SK-N-SH (cell line): Measurements from ENCODE around the gene OR51E2. TPM values are rescaled to one million over a fixed set of nuclear protein-coding genes. Genes with fewer than 3 reads are reported as not detected.

Source experiments
- CTCF ChIA-PET: fragments of 300-600, 350-600 bp; formaldehyde crosslinking; extraction: SDS; loops from one replicate; lab custom pipeline; 2021; lab: Yijun Ruan, JAX
- POLR2A ChIA-PET: fragments of 350-600 bp; sonication (Branson Sonifier 250); formaldehyde crosslinking; extraction: SDS; loops from one replicate; lab custom pipeline; 2020; ENCODE audit warnings: antibody characterized with exemption, inconsistent platforms; lab: Yijun Ruan, JAX
- DNase-seq: peaks from one replicate; pipeline ENCODE4 v3.0.0; 2012
- H2AFZ ChIP-seq: fragments of 200-600 bp; sonication (generic); 2 replicates; pipeline ENCODE4 v1.8.1; 2016; ENCODE audit warnings: antibody characterized with exemption, mild to moderate bottlenecking, low read depth
- H3F3A ChIP-seq: fragments of 200-600 bp; sonication (generic); replicated peaks from 2 replicates; pipeline ENCODE3; 2016; ENCODE audit warnings: antibody characterized with exemption, mild to moderate bottlenecking; ENCODE audit not compliant: insufficient read depth
- H3K27ac ChIP-seq, 2 experiments: fragments of 200-500 bp in 1 of 2; fragments of 200-600 bp in 1 of 2; sonication (Bioruptor generic) in 1 of 2; sonication (generic), shearing (Covaris generic) in 1 of 2; 2 replicates each; pipeline versions ENCODE4 v1.5.1 to v1.6.1; 2014 to 2016; ENCODE audit warnings: low read depth in 2 of 2, inconsistent platforms in 1 of 2, low read length in 1 of 2, mild to moderate bottlenecking in 1 of 2, mixed read lengths in 1 of 2
- H3K27me3 ChIP-seq: fragments of 200-600 bp; sonication (generic), shearing (Covaris generic); 2 replicates; pipeline ENCODE4 v1.6.1; 2016; ENCODE audit warnings: mixed run types; ENCODE audit not compliant: insufficient read depth
- H3K36me3 ChIP-seq, 2 experiments: fragments of 200-500 bp in 1 of 2; fragments of 200-600 bp in 1 of 2; sonication (Bioruptor generic) in 1 of 2; sonication (generic) in 1 of 2; replicated peaks in 1 of 2; 2 replicates each; pipeline versions ENCODE3 to v1.5.1; 2014 to 2016; ENCODE audit warnings: low read length in 1 of 2, mild to moderate bottlenecking in 1 of 2; ENCODE audit not compliant: insufficient read depth in 2 of 2, control insufficient read depth in 1 of 2
- H3K4me1 ChIP-seq, 2 experiments: fragments of 200-500 bp in 1 of 2; fragments of 200-600 bp in 1 of 2; sonication (Bioruptor generic) in 1 of 2; sonication (generic), shearing (Covaris generic) in 1 of 2; 2 replicates each; pipeline versions ENCODE4 v1.5.1 to v1.6.1; 2014 to 2016; ENCODE audit warnings: low read depth in 1 of 2, low read length in 1 of 2, mixed run types in 1 of 2; ENCODE audit not compliant: insufficient read depth in 2 of 2, control insufficient read depth in 1 of 2
- H3K4me2 ChIP-seq: fragments of 200-600 bp; sonication (generic), shearing (Covaris generic); 2 replicates; pipeline ENCODE4 v1.6.1; 2017; ENCODE audit warnings: mixed run types
- H3K4me3 ChIP-seq, 2 experiments: fragments of 200-500 bp in 1 of 2; fragments of 200-600 bp in 1 of 2; sonication (Bioruptor generic) in 1 of 2; sonication (generic), shearing (Covaris generic) in 1 of 2; 2 replicates each; pipeline versions ENCODE4 v1.5.1 to v1.8.1; 2014 to 2016; ENCODE audit warnings: low read depth in 2 of 2, inconsistent platforms in 1 of 2, low read length in 1 of 2, mild to moderate bottlenecking in 1 of 2, mixed read lengths in 1 of 2, moderate library complexity in 1 of 2
- H3K79me2 ChIP-seq: fragments of 200-600 bp; sonication (generic); 2 replicates; pipeline ENCODE4 v1.8.1; 2017; ENCODE audit warnings: mild to moderate bottlenecking; ENCODE audit not compliant: insufficient read depth
- H3K9ac ChIP-seq: fragments of 200-600 bp; sonication (generic); 2 replicates; pipeline ENCODE4 v1.6.1; 2017; ENCODE audit warnings: mixed run types
- H3K9me2 ChIP-seq: fragments of 200-600 bp; sonication (generic); 2 replicates; pipeline ENCODE4 v1.6.1; 2017; ENCODE audit warnings: mixed run types
- H3K9me3 ChIP-seq: fragments of 200-600 bp; sonication (generic); 2 replicates; pipeline ENCODE4 v1.6.1; 2017; ENCODE audit warnings: mixed run types, mild to moderate bottlenecking, moderate library complexity
- H4K20me1 ChIP-seq: fragments of 200-600 bp; sonication (generic); 2 replicates; pipeline ENCODE4 v1.6.1; 2017; ENCODE audit warnings: mild to moderate bottlenecking, mixed run types; ENCODE audit not compliant: insufficient read depth
- CTCF ChIP-seq: fragments of 200-600 bp; sonication (generic); IDR thresholded peaks from 2 replicates; pipeline ENCODE4 v1.6.1; 2017; ENCODE audit warnings: antibody characterized with exemption, mild to moderate bottlenecking, moderate library complexity
- MXI1 ChIP-seq: IDR thresholded peaks from 2 replicates; pipeline ENCODE4 v1.6.1; 2012; ENCODE audit warnings: mild to moderate bottlenecking, low read depth, low read length, improper control_type of control experiment
- NFIC ChIP-seq: IDR thresholded peaks from 2 replicates; pipeline ENCODE4 v1.4.0; 2012; ENCODE audit warnings: borderline replicate concordance
- NRF1 ChIP-seq: IDR thresholded peaks from 2 replicates; pipeline ENCODE4 v1.6.1; 2012; ENCODE audit warnings: low read depth, mild to moderate bottlenecking, low read length
- PBX3 ChIP-seq: IDR thresholded peaks from 2 replicates; pipeline ENCODE4; 2012
- POLR2AphosphoS5 ChIP-seq: IDR thresholded peaks from 2 replicates; pipeline ENCODE4 v1.6.1; 2012; ENCODE audit warnings: low read depth, low read length
- REST ChIP-seq: IDR thresholded peaks from 2 replicates; pipeline ENCODE4 v1.6.1; 2012; ENCODE audit warnings: mild to moderate bottlenecking, low read depth, low read length, moderate library complexity
- RXRA ChIP-seq: IDR thresholded peaks from 2 replicates; pipeline ENCODE4 v1.4.0; 2012; ENCODE audit warnings: low read depth, mild to moderate bottlenecking, borderline replicate concordance
- TAF1 ChIP-seq: IDR thresholded peaks from 2 replicates; pipeline ENCODE4 v1.6.1; 2012; ENCODE audit warnings: low read depth, mild to moderate bottlenecking, low read length, moderate library complexity, borderline replicate concordance
- TCF12 ChIP-seq: IDR thresholded peaks from 2 replicates; pipeline ENCODE4 v1.4.0; 2012
- WGBS: methylation state at CpG from one replicate; pipeline ENCODE4 v1.1.6; 2017; ENCODE audit warnings: low lambda C conversion rate; 5-methylcytosine and 5-hydroxymethylcytosine counted together
- polyA plus RNA-seq, 3 experiments: library from polyadenylated mRNA; depleted of rRNA; stranded (reverse); fragments of >200 nt; gene quantifications; 2 replicates each; pipeline ENCODE4 v1.2.3, GENCODE V29; 2012

OR51E2 gene
- polyA plus RNA-seq, 1 of the 3 experiments (the other 2 are of a cell fraction): not detected

GRCh38 chr11:4682623-4683419 is 14.8 kb downstream of the OR51E2 start:
- ChIA-PET CTCF (no interaction called here), POLR2A (no interaction called here)
- no peak overlapping the region for H3K4me3 ChIP-seq
- H3K9me3 ChIP-seq: no peaks in the 10 kb centered on the region
- DNase-seq: no peak
- no peaks in the 10 kb centered on the region for H3K9me2 ChIP-seq
- H3K9ac ChIP-seq: no peak overlapping the region
- peak overlapping the region; percentile 37 for H3K4me2 ChIP-seq
- no peaks in the 10 kb centered on the region for H3F3A ChIP-seq
- no peaks in the 10 kb centered on the region for H3K79me2 ChIP-seq
- no peaks in the 10 kb centered on the region; the same call in 1 of the 2 replicates for H3K27me3 ChIP-seq
- no peaks in the 10 kb centered on the region; a peak in 1 of 4 replicates for H3K4me1 ChIP-seq
- WGBS: 2% methylated on average over 2 of the region's 2 CpGs
- no peak overlapping the region for H3K27ac ChIP-seq
- no peak for TF ChIP-seq RXRA
- no peak for TF ChIP-seq CTCF
- TF ChIP-seq REST: no peak
- no peak for TF ChIP-seq TAF1
- TF ChIP-seq NRF1: no peak
- no peak for TF ChIP-seq TCF12
- no peaks in the 10 kb centered on the region for H4K20me1 ChIP-seq
- H2AFZ ChIP-seq: peak overlapping the region; percentile 68
- H3K36me3 ChIP-seq: no peaks in the 10 kb centered on the region

GRCh38 chr11:4680341-4680740 is 17.3 kb downstream of the OR51E2 start:
- no peaks in the 10 kb centered on the region; the same call in 1 of the 2 replicates for H3K27me3 ChIP-seq
- H3K27ac ChIP-seq: no peak overlapping the region
- H3K36me3 ChIP-seq: no peaks in the 10 kb centered on the region
- no peaks in the 10 kb centered on the region for H3K9me3 ChIP-seq
- H3K79me2 ChIP-seq: no peaks in the 10 kb centered on the region
- H3K4me1 ChIP-seq: no peaks in the 10 kb centered on the region; a peak in 1 of 4 replicates
- H4K20me1 ChIP-seq: no peaks in the 10 kb centered on the region
- H3F3A ChIP-seq: no peaks in the 10 kb centered on the region
- no peak for TF ChIP-seq MXI1
- no peak for TF ChIP-seq PBX3
- TF ChIP-seq NFIC: no peak
- no peak for TF ChIP-seq POLR2AphosphoS5
- 14% methylated on average over 3 of the region's 3 CpGs for WGBS
- H3K9me2 ChIP-seq: no peaks in the 10 kb centered on the region
- no peak overlapping the region for H2AFZ ChIP-seq
- no peak overlapping the region for H3K4me3 ChIP-seq
- POLR2A ChIA-PET: no interaction called here
- no peak overlapping the region for H3K9ac ChIP-seq
- CTCF ChIA-PET: interaction anchor here (0.8 kb wide), 1 partner anchor 53 kb away, joined by 3 read pairs; no protein-coding TSS in a partner anchor
- DNase-seq: no peak
- H3K4me2 ChIP-seq: no peak overlapping the region
